ENCODE measurements around the gene RNMT. TPM values are rescaled to one million over a fixed set of nuclear protein-coding genes. Genes with fewer than 3 reads are reported as not detected.

Gene RNMT
- total RNA-seq, 1 donor from 2014 or later = 24.5 TPM

- DNase-seq (ENCODE audit: low spot score) = no peak
These were observed 85.5 kb downstream of the RNMT start for GRCh38 chr18:13811993-13812392.

GRCh38 chr18:13813271-13813849, 86.9 kb downstream of the RNMT start:
- DNase-seq (ENCODE audit: low spot score) = peak; percentile 77

Other genes with a start within 250 kb of the RNMT start
- gene FAM210A, start 115 bp upstream of the RNMT start, total RNA-seq = 9.9 TPM
- gene MC5R, start 97.5 kb downstream of the RNMT start, total RNA-seq = not detected
- gene MC2R, start 188.9 kb downstream of the RNMT start, total RNA-seq = not detected

All from mucosa of gallbladder (tissue), 1 donor.